ENCODE results near the gene ITGB3.

The ITGB3 gene

GRCh38 chr17:47223460-47223859, 30.2 kb upstream of the ITGB3 start:
- DNase-seq = no peak

GRCh38 chr17:47224077-47224476, 29.6 kb upstream of the ITGB3 start:
- DNase-seq = peak; percentile 51

GRCh38 chr17:47224966-47225365, 28.7 kb upstream of the ITGB3 start:
- DNase-seq = no peak

DNA sequence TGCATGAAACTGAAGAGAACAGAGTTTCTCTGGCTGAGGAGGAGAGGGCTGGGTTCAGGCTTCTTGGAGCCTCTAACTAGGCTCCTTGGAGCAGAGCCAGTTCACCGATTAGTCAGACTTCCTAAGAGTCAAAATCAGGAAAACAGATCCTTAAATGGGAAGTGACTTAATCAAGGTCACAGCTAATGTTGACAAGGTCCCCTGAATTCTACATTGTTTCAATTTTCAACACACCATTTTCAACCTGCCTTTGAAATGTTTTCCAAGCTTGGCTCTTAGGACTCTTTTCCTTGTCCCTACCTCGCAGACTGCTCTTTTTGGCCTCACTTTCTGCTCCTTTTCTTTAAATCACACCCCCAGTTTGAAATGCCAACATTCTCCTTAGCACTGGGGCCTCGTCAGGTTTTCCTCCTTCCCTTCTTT, 28.2 kb upstream of the ITGB3 start:
- DNase-seq = peak; percentile 80

DNA sequence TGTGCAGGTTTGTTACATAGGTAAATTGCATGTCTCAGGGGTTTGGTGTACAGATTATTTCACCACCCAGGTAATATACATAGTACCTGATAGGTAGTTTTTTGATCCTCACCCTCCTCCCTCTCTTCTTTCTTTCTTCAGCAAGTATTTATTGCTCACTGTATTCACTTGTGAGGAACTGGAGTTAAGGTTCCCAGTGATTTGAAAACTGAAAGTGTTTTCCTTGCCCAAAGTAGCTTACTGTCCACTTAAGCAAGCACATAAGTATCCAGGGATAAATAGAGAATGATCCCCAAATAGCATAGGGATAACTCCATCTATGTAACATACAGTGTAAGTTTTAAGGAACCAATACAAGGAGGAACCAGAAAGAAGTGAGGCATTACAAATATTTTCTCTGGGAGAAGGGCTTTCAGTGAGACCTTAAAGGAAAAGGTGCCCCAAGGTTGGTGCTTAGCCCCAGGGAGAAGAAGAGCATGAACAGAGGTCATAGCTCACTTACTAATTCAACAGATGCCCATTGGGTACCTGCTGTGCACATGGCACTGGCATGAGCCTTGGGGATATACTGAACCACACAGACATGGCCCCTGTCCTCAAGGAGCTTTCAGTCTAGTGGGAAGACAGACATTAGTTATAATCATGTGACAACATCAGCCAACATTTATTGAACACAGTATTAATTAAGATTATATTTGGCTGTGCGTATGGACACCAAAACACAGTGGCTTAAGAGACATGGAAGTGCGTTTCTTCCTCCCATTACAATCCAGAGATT, 27.5 kb upstream of the ITGB3 start:
- peak; percentile 76 for DNase-seq

- DNase-seq = no peak
Measured at GRCh38 chr17:47227862-47228261, 25.8 kb upstream of the ITGB3 start.

GRCh38 chr17:47229535-47230443, 23.8 kb upstream of the ITGB3 start:
- DNase-seq = peak; percentile 92

DNA sequence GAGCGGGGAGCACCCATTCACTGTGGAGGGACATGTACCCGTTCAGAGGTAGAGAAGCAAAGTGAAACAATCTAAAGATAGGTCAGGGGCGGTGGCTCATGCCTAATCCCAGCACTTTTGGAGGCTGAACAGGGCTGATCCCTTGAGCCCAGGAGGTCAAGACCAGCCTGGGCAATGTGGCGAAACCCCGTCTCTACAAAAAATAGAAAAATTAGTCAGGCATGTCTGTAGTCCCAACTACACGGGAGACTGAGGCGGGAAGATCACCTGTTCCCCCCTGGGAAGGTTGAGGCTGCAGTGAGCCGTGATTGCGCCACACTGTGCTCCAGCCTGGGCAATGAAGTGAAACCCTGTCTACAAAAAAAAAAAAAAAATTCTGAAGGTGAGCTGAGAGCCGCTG, 22.8 kb upstream of the ITGB3 start:
- no peak for DNase-seq

GRCh38 chr17:47231334-47231733, 22.3 kb upstream of the ITGB3 start:
- no peak for DNase-seq

- DNase-seq = no peak
Measured at GRCh38 chr17:47231866-47232265, 21.8 kb upstream of the ITGB3 start.

GRCh38 chr17:47232465-47232864, 21.2 kb upstream of the ITGB3 start:
- no peak for DNase-seq

GRCh38 chr17:47235506-47235905, 18.1 kb upstream of the ITGB3 start:
- DNase-seq = no peak

GRCh38 chr17:47235923-47236322, 17.7 kb upstream of the ITGB3 start:
- DNase-seq = no peak

DNA sequence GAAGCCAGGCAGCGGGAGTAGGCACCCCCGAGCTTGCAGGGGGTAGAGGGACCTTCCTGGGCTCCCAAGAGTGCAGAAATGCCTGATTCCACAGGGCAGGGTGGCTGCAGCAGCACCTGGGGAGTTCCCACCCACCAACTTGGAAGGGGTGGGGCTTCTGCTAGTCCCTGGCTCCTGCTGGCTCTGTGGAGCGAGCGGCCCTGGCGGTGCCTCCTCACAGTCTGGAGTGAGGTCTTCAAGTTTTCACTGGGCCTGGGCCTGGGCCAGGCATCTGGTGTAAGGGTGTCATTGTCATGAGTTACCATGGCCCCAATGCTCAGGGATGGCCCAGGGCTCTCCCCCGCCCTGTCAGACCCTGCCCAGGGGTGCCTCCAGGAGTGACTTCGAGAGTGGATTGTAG, 15.8 kb upstream of the ITGB3 start:
- DNase-seq = no peak

DNA sequence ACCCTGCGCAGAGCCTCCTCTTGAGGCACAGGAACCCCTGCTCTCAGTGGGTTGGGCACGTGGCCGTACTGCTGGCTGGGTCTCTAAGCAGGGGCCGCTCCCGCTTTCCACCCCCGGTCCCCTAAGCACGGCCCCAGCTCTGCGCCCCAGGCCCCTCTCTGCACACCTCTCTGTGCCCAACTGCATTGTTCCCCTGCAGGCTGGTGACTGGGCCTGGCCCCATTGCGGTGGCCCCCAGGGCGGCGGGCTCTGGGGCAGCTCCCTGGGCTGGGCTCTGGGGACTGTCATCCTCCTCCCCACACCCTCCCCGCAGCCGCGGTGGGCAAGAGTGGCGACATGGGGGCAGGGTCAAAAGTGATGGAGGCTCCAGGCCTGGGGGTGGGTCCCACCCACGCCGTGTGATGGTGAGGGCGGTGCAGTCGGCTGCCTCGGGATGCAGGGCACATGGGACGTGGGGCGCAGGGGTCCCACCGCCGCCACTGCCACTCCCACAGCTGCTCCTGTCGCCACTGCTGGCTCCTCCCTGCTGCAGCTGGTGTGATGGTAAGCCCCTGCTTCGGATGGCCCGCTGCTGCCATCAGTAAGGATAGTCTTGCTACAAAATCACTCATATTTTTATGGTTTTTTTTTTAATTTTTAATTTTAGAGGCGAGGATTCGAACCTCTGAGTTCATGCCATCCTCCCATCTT, 15.2 kb upstream of the ITGB3 start:
- DNase-seq = no peak

GRCh38 chr17:47239619-47239966, 14.0 kb upstream of the ITGB3 start:
- no peak for DNase-seq

GRCh38 chr17:47239967-47240651, 13.5 kb upstream of the ITGB3 start:
- DNase-seq = peak; percentile 87

GRCh38 chr17:47240806-47241205, 12.8 kb upstream of the ITGB3 start:
- no peak for DNase-seq

DNA sequence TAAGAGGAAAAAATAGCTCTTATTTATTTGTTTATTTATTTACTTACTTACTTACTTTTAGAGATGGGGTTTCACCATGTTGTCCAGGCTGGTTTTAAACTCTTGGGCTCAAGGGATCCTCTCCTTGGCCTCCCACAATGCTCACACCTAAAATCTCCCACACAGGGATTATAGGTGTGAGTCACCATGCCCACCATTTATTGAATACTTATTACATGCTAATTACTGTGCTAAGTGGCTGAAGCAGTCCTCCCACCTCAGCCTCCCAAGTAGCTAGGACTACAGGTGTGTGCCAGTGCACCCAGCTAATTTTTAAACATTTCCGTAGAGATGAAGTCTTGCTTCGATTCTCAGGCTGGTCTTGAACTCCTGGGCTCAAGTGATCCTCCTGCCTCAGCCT, 11.0 kb upstream of the ITGB3 start:
- no peak for DNase-seq

DNA sequence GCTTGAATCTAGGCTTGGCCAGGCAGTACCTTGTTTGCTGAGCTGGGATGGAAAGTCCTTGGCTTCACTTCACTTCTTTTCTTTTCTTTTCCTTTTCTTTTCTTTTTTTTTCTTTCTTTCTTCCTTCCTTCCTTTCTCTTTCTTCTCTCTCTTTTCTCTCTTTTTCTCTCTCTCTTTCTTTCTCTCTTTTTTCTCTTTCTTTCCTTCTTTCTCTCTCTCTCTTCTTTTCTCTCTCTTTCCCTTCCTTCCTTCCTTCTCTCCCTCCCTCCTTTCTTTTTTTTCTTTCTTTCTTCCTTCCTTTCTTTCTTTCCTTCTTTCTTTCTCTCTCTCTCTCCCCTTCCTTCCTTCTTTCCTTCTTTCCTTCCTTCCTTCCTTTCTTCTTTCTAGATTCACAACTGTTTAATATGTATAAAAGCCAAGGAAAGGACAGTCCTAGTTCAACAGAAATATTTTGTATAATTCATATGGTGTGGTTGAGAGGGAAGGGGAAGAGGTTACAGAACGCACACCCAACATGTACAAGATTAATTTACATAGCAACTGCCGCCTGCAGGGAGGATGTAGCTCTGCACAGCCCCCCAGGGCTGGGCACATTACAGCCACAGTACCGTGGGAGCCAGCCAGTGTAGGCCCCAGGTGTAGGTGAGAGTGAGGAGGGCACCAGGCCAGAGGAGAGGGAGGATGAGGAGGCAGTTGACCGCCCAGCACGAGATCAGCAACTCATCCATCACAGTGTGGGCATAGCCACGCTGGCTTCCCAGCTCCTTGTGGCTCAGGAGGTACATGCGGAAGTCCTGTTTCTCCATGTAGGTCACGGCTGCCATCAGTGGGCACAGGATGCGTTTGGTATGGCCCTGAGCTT, 9.7 kb upstream of the ITGB3 start:
- no peak for DNase-seq

- no peak for DNase-seq
Measured at GRCh38 chr17:47244697-47245096, 8.9 kb upstream of the ITGB3 start.

GRCh38 chr17:47246120-47246519, 7.5 kb upstream of the ITGB3 start:
- no peak for DNase-seq
